Measurements from ENCODE around the gene TAS1R3. TPM values are rescaled to one million over a fixed set of nuclear protein-coding genes. Genes with fewer than 3 reads are reported as not detected.

Gene TAS1R3
- total and polyA plus RNA-seq, 10 of the 15 experiments (the other 5 are each of a cell fraction or from before 2014, with no cell fraction given) = 0.04 to 0.51 (median 0.08) TPM; not detected in 3

DNA sequence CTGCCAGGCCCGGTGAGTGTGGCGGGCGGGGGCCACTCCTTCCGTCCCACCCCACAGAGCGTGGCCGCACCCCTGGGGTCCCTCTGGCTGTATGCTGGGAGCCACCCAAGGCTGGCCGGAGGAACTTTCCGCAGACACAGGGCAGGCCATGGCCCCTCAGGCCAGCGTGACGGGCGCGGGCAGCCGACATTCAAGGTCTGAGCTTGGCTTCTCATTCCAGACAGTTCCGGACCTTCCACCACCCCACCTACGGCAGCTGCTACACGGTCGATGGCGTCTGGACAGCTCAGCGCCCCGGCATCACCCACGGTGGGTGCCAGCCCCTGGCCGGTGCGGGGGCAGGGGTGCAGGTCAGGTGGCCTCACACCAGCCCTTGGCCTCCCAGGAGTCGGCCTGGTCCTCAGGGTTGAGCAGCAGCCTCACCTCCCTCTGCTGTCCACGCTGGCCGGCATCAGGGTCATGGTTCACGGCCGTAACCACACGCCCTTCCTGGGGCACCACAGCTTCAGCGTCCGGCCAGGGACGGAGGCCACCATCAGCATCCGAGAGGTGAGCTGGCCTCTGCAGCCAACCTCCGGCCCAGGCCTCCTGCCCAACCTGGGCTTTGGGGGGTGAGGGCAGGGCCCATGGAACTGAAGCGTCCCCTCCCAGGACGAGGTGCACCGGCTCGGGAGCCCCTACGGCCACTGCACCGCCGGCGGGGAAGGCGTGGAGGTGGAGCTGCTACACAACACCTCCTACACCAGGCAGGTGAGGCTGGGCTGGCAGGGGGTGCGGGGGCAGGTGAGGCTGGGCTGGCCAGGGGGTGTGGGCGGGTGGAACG lies 43.6 kb upstream of the TAS1R3 start:
- Histone ChIP-seq H3K9me3 (replicated peaks; ENCODE audit: control insufficient read depth, insufficient read depth, low read length) (no peaks in the 10 kb centered on the region), H4K20me1 (ENCODE audit: control insufficient read depth, insufficient read depth) (no peaks in the 10 kb centered on the region), H3K4me2 (ENCODE audit: control insufficient read depth, insufficient read depth) (no peak overlapping the region), H3K9ac (ENCODE audit: control insufficient read depth, insufficient read depth, low read length) (no peak overlapping the region), H3K36me3 (ENCODE audit: control insufficient read depth in 2 of 2, insufficient read depth in 2 of 2, low read length in 1 of 2) (no peaks in the 10 kb centered on the region), H2AFZ (ENCODE audit: control insufficient read depth, low read depth, low read length) (no peak overlapping the region), H3K27me3 (replicated peaks in 1 of 2; ENCODE audit: control insufficient read depth in 2 of 2, insufficient read depth in 2 of 2, low read length in 1 of 2) (no peaks in the 10 kb centered on the region), H3K27ac (ENCODE audit: control insufficient read depth, insufficient read depth) (no peak overlapping the region), H3K4me3 (no peak overlapping the region), H3K79me2 (ENCODE audit: control insufficient read depth, insufficient read depth, low read length) (no peaks in the 10 kb centered on the region), H3K4me1 (ENCODE audit: control insufficient read depth, insufficient read depth, low read length) (no peaks in the 10 kb centered on the region)
- in situ Hi-C loops (cut with MboI) (no loop called here), intact Hi-C loops (cut with micrococcal nuclease; ENCODE audit: unreplicated experiment) (no loop called here)
- ChIA-PET CTCF (interaction anchor here (1.2 to 2.5 kb wide), 2 partner anchors 162 to 165 kb away, joined by 3 to 12 read pairs; no protein-coding TSS in a partner anchor), RAD21 (ENCODE audit: unreplicated experiment) (interaction anchor here (0.8 kb wide), 1 partner anchor 254 kb away, joined by 3 read pairs; no protein-coding TSS in a partner anchor), SMC1A (ENCODE audit: uncharacterized antibody, unreplicated experiment) (no interaction called here), POLR2A (no interaction called here)
- no peak for DNase-seq (ENCODE audit: low read depth, low spot score)
- TF ChIP-seq, protein P1, sequence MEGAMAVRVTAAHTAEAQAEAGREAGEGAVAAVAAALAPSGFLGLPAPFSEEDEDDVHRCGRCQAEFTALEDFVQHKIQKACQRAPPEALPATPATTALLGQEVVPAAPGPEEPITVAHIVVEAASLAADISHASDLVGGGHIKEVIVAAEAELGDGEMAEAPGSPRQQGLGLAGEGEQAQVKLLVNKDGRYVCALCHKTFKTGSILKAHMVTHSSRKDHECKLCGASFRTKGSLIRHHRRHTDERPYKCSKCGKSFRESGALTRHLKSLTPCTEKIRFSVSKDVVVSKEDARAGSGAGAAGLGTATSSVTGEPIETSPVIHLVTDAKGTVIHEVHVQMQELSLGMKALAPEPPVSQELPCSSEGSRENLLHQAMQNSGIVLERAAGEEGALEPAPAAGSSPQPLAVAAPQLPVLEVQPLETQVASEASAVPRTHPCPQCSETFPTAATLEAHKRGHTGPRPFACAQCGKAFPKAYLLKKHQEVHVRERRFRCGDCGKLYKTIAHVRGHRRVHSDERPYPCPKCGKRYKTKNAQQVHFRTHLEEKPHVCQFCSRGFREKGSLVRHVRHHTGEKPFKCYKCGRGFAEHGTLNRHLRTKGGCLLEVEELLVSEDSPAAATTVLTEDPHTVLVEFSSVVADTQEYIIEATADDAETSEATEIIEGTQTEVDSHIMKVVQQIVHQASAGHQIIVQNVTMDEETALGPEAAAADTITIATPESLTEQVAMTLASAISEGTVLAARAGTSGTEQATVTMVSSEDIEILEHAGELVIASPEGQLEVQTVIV (IDR thresholded peaks at IDR 0.05; ENCODE audit: borderline replicate concordance, partially characterized antibody) = no peak
- TF ChIP-seq PAX5 (IDR thresholded peaks at IDR 0.05; ENCODE audit: borderline replicate concordance, low read depth, low read length) (no peak), HDAC6 (IDR thresholded peaks at IDR 0.05; ENCODE audit: unreplicated experiment) (no peak), RAD51 (IDR thresholded peaks at IDR 0.05) (no peak), RAD21 (IDR thresholded peaks at IDR 0.05; ENCODE audit: insufficient read depth, low read depth, low read length) (no peak), ZNF687 (IDR thresholded peaks at IDR 0.05) (no peak), CEBPB (IDR thresholded peaks at IDR 0.05; ENCODE audit: borderline replicate concordance in 1 of 2, low read depth in 2 of 2, low read length in 2 of 2) (no peak), MYB (IDR thresholded peaks at IDR 0.05; ENCODE audit: borderline replicate concordance, low read depth, low read length) (no peak), ATF2 (IDR thresholded peaks at IDR 0.05; ENCODE audit: low read length) (no peak), KLF5 (IDR thresholded peaks at IDR 0.05; ENCODE audit: partially characterized antibody) (no peak)
- TF ChIP-seq, protein P2, sequence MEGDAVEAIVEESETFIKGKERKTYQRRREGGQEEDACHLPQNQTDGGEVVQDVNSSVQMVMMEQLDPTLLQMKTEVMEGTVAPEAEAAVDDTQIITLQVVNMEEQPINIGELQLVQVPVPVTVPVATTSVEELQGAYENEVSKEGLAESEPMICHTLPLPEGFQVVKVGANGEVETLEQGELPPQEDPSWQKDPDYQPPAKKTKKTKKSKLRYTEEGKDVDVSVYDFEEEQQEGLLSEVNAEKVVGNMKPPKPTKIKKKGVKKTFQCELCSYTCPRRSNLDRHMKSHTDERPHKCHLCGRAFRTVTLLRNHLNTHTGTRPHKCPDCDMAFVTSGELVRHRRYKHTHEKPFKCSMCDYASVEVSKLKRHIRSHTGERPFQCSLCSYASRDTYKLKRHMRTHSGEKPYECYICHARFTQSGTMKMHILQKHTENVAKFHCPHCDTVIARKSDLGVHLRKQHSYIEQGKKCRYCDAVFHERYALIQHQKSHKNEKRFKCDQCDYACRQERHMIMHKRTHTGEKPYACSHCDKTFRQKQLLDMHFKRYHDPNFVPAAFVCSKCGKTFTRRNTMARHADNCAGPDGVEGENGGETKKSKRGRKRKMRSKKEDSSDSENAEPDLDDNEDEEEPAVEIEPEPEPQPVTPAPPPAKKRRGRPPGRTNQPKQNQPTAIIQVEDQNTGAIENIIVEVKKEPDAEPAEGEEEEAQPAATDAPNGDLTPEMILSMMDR (IDR thresholded peaks at IDR 0.05 in 2 of 3, conservative IDR thresholded peaks at IDR 0.05 in 1 of 3; ENCODE audit: control insufficient read depth in 2 of 3, extremely low read depth in 1 of 3, insufficient read depth in 1 of 3, low read depth in 3 of 3, low read length in 3 of 3) = no peak
- no TSS peak for BruUV-seq (replicated peaks)
- 59% methylated on average over 43 of the region's 46 CpGs for WGBS (ENCODE audit: insufficient coverage, insufficient replicate concordance, low lambda C conversion rate, missing lambda C conversion rate)
- no peak for FAIRE-seq
- ATAC-seq = no peak

Measured in GM12878 (cell line).